WTC11 (cell line): ENCODE data around the gene GPC2. TPM values are rescaled to one million over a fixed set of nuclear protein-coding genes. Genes with fewer than 3 reads are reported as not detected.

Experiments
- ATAC-seq: fragments of 200-7000 bp; cut with Tn5 transposase; 2 replicates; pipeline ENCODE4 v1.10.0; 2021; ENCODE audit warnings: mild to moderate bottlenecking, moderate library complexity
- CTCF ChIA-PET: fragments of 300-600 bp; sonication (Branson Sonifier 250); formaldehyde crosslinking; loops from one replicate; lab custom pipeline; 2021; ENCODE audit warnings: antibody characterized with exemption; lab: Charles Lee
- POLR2A ChIA-PET: fragments of 350-600 bp; sonication (Branson Sonifier 250); formaldehyde crosslinking; loops from one replicate; lab custom pipeline; 2021; ENCODE audit warnings: antibody characterized with exemption; lab: Charles Lee
- DNase-seq: peaks from one replicate; pipeline ENCODE4 v3.0.0; 2021; ENCODE audit warnings: low spot score
- H3K27ac Mint-ChIP-seq: 2 replicates; pipeline ENCODE4 v1.8.0; 2021; ENCODE audit warnings: mixed read lengths
- H3K27me3 Mint-ChIP-seq: 2 replicates; pipeline ENCODE4 v1.8.0; 2021; ENCODE audit warnings: low read depth, mild to moderate bottlenecking, moderate library complexity, mixed read lengths
- H3K36me3 Mint-ChIP-seq: 2 replicates; pipeline ENCODE4 v1.8.0; 2021; ENCODE audit warnings: mixed read lengths
- H3K4me1 Mint-ChIP-seq: 2 replicates; pipeline ENCODE4 v1.8.0; 2022; ENCODE audit warnings: mixed read lengths
- H3K4me3 Mint-ChIP-seq: 2 replicates; pipeline ENCODE4 v1.8.0; 2021; ENCODE audit warnings: mild to moderate bottlenecking, moderate library complexity, mixed read lengths
- H3K9me3 Mint-ChIP-seq: 2 replicates; pipeline ENCODE4 v1.8.0; 2021; ENCODE audit warnings: mixed read lengths
- ARID4B ChIP-seq: sonication (generic); formaldehyde crosslinking; IDR thresholded peaks from 2 replicates; pipeline ENCODE4 v1.8.0; 2023; ENCODE audit warnings: missing genetic modification reagents, mild to moderate bottlenecking, borderline replicate concordance
- CBFB ChIP-seq: sonication (generic); formaldehyde crosslinking; IDR thresholded peaks from 2 replicates; pipeline ENCODE4 v1.8.1; 2022; ENCODE audit warnings: mild to moderate bottlenecking, low read depth, missing genetic modification reagents
- CDX4 ChIP-seq: fragments of 250-450 bp; sonication (Bioruptor Pico); IDR thresholded peaks from 2 replicates; pipeline ENCODE4 v1.9.0; 2021; ENCODE audit warnings: moderate library complexity, mild to moderate bottlenecking, inconsistent platforms, borderline replicate concordance
- E2F1 ChIP-seq: sonication (generic); formaldehyde crosslinking; IDR thresholded peaks from 2 replicates; pipeline ENCODE4 v1.8.0; 2022; ENCODE audit warnings: mild to moderate bottlenecking, missing genetic modification reagents
- ELF4 ChIP-seq: sonication (generic); formaldehyde crosslinking; IDR thresholded peaks from 2 replicates; pipeline ENCODE4 v1.8.1; 2022; ENCODE audit warnings: low read depth, mild to moderate bottlenecking, moderate library complexity, missing genetic modification reagents
- FOXJ3 ChIP-seq: sonication (generic); formaldehyde crosslinking; IDR thresholded peaks from 2 replicates; pipeline ENCODE4 v1.9.0; 2021; ENCODE audit warnings: missing genetic modification reagents, mild to moderate bottlenecking, borderline replicate concordance
- FOXP1 ChIP-seq: sonication (generic); formaldehyde crosslinking; IDR thresholded peaks from 2 replicates; pipeline ENCODE4 v1.8.0; 2022; ENCODE audit warnings: missing genetic modification reagents, mild to moderate bottlenecking, moderate library complexity, borderline replicate concordance
- HMGA2 ChIP-seq: fragments of 250-450 bp; sonication (Bioruptor Pico); IDR thresholded peaks from 2 replicates; pipeline ENCODE4 v1.4.0; 2021; ENCODE audit warnings: mild to moderate bottlenecking, moderate library complexity
- JUN ChIP-seq: sonication (generic); formaldehyde crosslinking; IDR thresholded peaks from 2 replicates; pipeline ENCODE4 v1.8.0; 2023; ENCODE audit warnings: mild to moderate bottlenecking, missing genetic modification reagents
- KAT7 ChIP-seq: sonication (generic); formaldehyde crosslinking; IDR thresholded peaks from 2 replicates; pipeline ENCODE4 v1.8.1; 2023; ENCODE audit warnings: missing genetic modification reagents, mild to moderate bottlenecking, borderline replicate concordance
- NFATC4 ChIP-seq: fragments of 250-450 bp; sonication (Bioruptor Pico); IDR thresholded peaks from 2 replicates; pipeline ENCODE4 v1.9.0; 2021; ENCODE audit warnings: mild to moderate bottlenecking
- NFYB ChIP-seq: sonication (generic); formaldehyde crosslinking; conservative IDR thresholded peaks from 2 replicates; pipeline ENCODE4 v1.8.0; 2022; ENCODE audit warnings: low read depth, missing genetic modification reagents
- NR3C1 ChIP-seq: sonication (generic); formaldehyde crosslinking; conservative IDR thresholded peaks from 2 replicates; pipeline ENCODE4 v1.8.1; 2023; ENCODE audit warnings: low read depth, mild to moderate bottlenecking, missing genetic modification reagents
- RORB ChIP-seq: fragments of 250-450 bp; sonication (Bioruptor Pico); IDR thresholded peaks from 2 replicates; pipeline ENCODE4 v1.9.0; 2021; ENCODE audit warnings: mild to moderate bottlenecking
- SMAD4 ChIP-seq: sonication (generic); formaldehyde crosslinking; IDR thresholded peaks from 2 replicates; pipeline ENCODE4 v1.8.0; 2022; ENCODE audit warnings: mild to moderate bottlenecking, missing genetic modification reagents
- SP1 ChIP-seq: sonication (generic); formaldehyde crosslinking; conservative IDR thresholded peaks from 2 replicates; pipeline ENCODE4 v1.8.1; 2022; ENCODE audit warnings: missing genetic modification reagents
- STAT6 ChIP-seq: sonication (generic); formaldehyde crosslinking; conservative IDR thresholded peaks from 2 replicates; pipeline ENCODE4 v1.8.1; 2023; ENCODE audit warnings: mild to moderate bottlenecking, low read depth, missing genetic modification reagents, moderate library complexity
- USF2 ChIP-seq: sonication (generic); formaldehyde crosslinking; IDR thresholded peaks from 2 replicates; pipeline ENCODE4 v1.8.1; 2023; ENCODE audit warnings: mild to moderate bottlenecking, missing genetic modification reagents, moderate library complexity
- ZNF219 ChIP-seq: sonication (generic); formaldehyde crosslinking; IDR thresholded peaks from 2 replicates; pipeline ENCODE4 v1.8.0; 2023; ENCODE audit warnings: missing genetic modification reagents, mild to moderate bottlenecking, borderline replicate concordance
- ZNF232 ChIP-seq: sonication (generic); formaldehyde crosslinking; IDR thresholded peaks from 2 replicates; pipeline ENCODE4 v1.8.0; 2022; ENCODE audit warnings: mild to moderate bottlenecking, missing genetic modification reagents
- ZNF317 ChIP-seq: sonication (generic); formaldehyde crosslinking; IDR thresholded peaks from 2 replicates; pipeline ENCODE4 v1.8.1; 2023; ENCODE audit warnings: low read depth, mild to moderate bottlenecking, moderate library complexity, missing genetic modification reagents, borderline replicate concordance
- ZNF396 ChIP-seq: fragments of 250-450 bp; sonication (Bioruptor Pico); IDR thresholded peaks from 2 replicates; pipeline ENCODE4 v1.8.0; 2021; ENCODE audit warnings: mild to moderate bottlenecking, moderate library complexity, borderline replicate concordance
- ZNF423 ChIP-seq: fragments of 250-450 bp; sonication (Bioruptor Pico); IDR thresholded peaks from 2 replicates; pipeline ENCODE4 v2.1.2; 2022; ENCODE audit warnings: mild to moderate bottlenecking, moderate library complexity
- ZNF671 ChIP-seq: fragments of 250-450 bp; sonication (Bioruptor Pico); IDR thresholded peaks from 2 replicates; pipeline ENCODE4 v1.8.0; 2021; ENCODE audit warnings: mild to moderate bottlenecking
- total RNA-seq: library from RNA; stranded (reverse); gene quantifications from 3 replicates; pipeline ENCODE4 v1.2.3, GENCODE V29; 2021
- TF ChIP-seq, protein P1 (sequence below): fragments of 250-450 bp; sonication (Bioruptor Pico); IDR thresholded peaks from 2 replicates; pipeline ENCODE4 v2.1.2; 2022; ENCODE audit warnings: mild to moderate bottlenecking, moderate library complexity

The GPC2 gene
- total RNA-seq, 1 experiment from 2014 or later: 52.1 TPM

- no peak overlapping the region for H3K27ac Mint-ChIP-seq
- H3K9me3 Mint-ChIP-seq: no peaks in the 10 kb centered on the region
- ChIA-PET POLR2A (interaction anchor here (0.6 kb wide), 1 partner anchor 248 kb away, joined by 3 read pairs; no protein-coding TSS in a partner anchor), CTCF (interaction anchor here (0.7 kb wide), 1 partner anchor 63 kb away, joined by 3 read pairs; no protein-coding TSS in a partner anchor)
- ATAC-seq (peak; percentile 26; the same call in 1 of the 2 replicates), DNase-seq (no peak)
- H3K4me3 Mint-ChIP-seq: no peak overlapping the region
- TF ChIP-seq FOXP1 (CRISPR knock-in tag): no peak
- no peak for TF ChIP-seq NFATC4
- TF ChIP-seq, protein P1, sequence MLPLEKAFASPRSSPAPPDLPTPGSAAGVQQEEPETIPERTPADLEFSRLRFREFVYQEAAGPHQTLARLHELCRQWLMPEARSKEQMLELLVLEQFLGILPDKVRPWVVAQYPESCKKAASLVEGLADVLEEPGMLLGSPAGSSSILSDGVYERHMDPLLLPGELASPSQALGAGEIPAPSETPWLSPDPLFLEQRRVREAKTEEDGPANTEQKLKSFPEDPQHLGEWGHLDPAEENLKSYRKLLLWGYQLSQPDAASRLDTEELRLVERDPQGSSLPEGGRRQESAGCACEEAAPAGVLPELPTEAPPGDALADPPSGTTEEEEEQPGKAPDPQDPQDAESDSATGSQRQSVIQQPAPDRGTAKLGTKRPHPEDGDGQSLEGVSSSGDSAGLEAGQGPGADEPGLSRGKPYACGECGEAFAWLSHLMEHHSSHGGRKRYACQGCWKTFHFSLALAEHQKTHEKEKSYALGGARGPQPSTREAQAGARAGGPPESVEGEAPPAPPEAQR (CRISPR knock-in tag): no peak
- no peak for TF ChIP-seq FOXJ3 (CRISPR knock-in tag)
- no peak for TF ChIP-seq SMAD4 (CRISPR knock-in tag)
- TF ChIP-seq HMGA2 (CRISPR knock-in tag): no peak
- no peak for TF ChIP-seq ZNF671 (CRISPR knock-in tag)
- no peak for TF ChIP-seq SP1 (CRISPR knock-in tag)
- TF ChIP-seq JUN (CRISPR knock-in tag): no peak
- TF ChIP-seq NFYB (CRISPR knock-in tag): no peak
- TF ChIP-seq ZNF232 (CRISPR knock-in tag): no peak
- no peaks in the 10 kb centered on the region; the same call in 1 of the 2 replicates for H3K4me1 Mint-ChIP-seq
- H3K27me3 Mint-ChIP-seq: peaks cover 36% of the 10 kb centered on the region
- H3K36me3 Mint-ChIP-seq: no peaks in the 10 kb centered on the region
Observed at GRCh38 chr7:100195222-100195621, 18.0 kb upstream of the GPC2 start.

DNA sequence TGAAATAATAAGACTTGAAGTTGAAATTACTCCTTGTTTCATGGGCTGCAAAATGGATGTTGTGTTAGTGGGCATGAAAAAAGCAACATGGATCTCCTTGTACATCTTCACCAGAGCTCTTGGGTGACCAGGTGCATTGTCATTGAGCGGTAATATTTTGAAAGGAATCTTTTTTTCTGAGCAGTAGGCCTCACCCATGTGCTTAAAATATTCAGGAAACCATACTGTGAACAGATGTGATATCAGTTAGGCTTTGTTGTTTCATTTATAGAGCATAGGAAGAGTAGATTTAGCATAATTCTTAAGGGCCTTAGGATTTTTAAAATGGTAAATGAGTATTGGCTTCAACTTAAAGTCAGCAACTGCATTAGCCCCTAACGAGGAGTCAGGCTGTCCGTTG is 15.8 kb upstream of the GPC2 start:
- Mint-ChIP-seq H3K9me3 (no peaks in the 10 kb centered on the region), H3K27ac (no peak overlapping the region), H3K27me3 (peaks cover 28% of the 10 kb centered on the region), H3K4me1 (no peaks in the 10 kb centered on the region), H3K36me3 (no peaks in the 10 kb centered on the region), H3K4me3 (no peak overlapping the region)
- CTCF ChIA-PET: interaction anchor here (1.2 kb wide), 1 partner anchor 925 kb away, joined by 5 read pairs; no protein-coding TSS in a partner anchor
- POLR2A ChIA-PET: interaction anchor here (0.6 kb wide), 1 partner anchor 17 kb away, joined by 3 read pairs; no protein-coding TSS in a partner anchor
- DNase-seq (no peak), ATAC-seq (no peak)
- no peak for TF ChIP-seq NR3C1 (CRISPR knock-in tag)
- no peak for TF ChIP-seq CDX4
- no peak for TF ChIP-seq USF2 (CRISPR knock-in tag)
- no peak for TF ChIP-seq KAT7 (CRISPR knock-in tag)
- no peak for TF ChIP-seq RORB (CRISPR knock-in tag)
- no peak for TF ChIP-seq ARID4B (CRISPR knock-in tag)
- TF ChIP-seq STAT6 (CRISPR knock-in tag): no peak
- TF ChIP-seq ZNF317 (CRISPR knock-in tag): no peak
- no peak for TF ChIP-seq E2F1 (CRISPR knock-in tag)
- TF ChIP-seq ELF4 (CRISPR knock-in tag): no peak
- TF ChIP-seq ZNF423 (CRISPR knock-in tag): no peak
- no peak for TF ChIP-seq ZNF219 (CRISPR knock-in tag)
- no peak for TF ChIP-seq SMAD4 (CRISPR knock-in tag)
- TF ChIP-seq CBFB (CRISPR knock-in tag): no peak
- no peak for TF ChIP-seq FOXP1 (CRISPR knock-in tag)
- no peak for TF ChIP-seq ZNF396 (CRISPR knock-in tag)
